GM18951 (cell line): ENCODE results near the gene AFF1.
A peak's percentile ranks its signal among the peaks of the same experiment; 100 is the strongest.
"Not testable (repeated sequence)": the region's sequence is repeated elsewhere in the genome, so short reads cannot be mapped to it uniquely, and the experiment has no call there.

ENCODE experiments used
- POLR2A ChIP-seq: IDR thresholded peaks from 4 replicates; pipeline ENCODE4 v1.6.1; 2011; ENCODE audit warnings: mild to moderate bottlenecking; ENCODE audit not compliant: insufficient read length, insufficient read depth; ENCODE audit errors: extremely low read depth
- in situ Hi-C: fragments of 300-500 bp; cut with MboI; formaldehyde crosslinking; loops from one replicate; pipeline ENCODE4 v1.12.0; 2022; ENCODE audit warnings: low sequenced_read_pairs, mixed read lengths, inconsistent platforms; ENCODE audit not compliant: unreplicated experiment

Gene AFF1

DNA sequence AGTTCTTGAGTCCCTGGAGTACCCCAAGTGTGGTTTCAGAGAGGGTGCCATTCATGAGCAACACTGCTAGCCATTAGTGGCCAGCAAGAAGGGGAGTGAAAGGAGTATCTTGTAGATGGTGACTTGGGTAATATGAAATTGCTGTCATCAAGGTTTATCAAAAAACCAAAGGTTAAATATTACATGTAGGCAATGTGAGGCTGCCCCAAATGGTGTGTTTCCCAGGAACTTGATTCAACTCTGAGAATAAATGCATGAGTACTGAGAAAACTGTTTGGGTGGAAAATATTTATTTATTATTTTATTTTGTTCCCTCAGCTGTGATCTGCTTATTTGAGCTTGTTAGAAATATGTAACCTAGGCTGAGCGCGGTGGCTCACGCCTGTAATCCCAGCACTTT, 55.7 kb downstream of the AFF1 start:
- in situ Hi-C loops, result no loop called here
- TF ChIP-seq POLR2A, result no peak

DNA sequence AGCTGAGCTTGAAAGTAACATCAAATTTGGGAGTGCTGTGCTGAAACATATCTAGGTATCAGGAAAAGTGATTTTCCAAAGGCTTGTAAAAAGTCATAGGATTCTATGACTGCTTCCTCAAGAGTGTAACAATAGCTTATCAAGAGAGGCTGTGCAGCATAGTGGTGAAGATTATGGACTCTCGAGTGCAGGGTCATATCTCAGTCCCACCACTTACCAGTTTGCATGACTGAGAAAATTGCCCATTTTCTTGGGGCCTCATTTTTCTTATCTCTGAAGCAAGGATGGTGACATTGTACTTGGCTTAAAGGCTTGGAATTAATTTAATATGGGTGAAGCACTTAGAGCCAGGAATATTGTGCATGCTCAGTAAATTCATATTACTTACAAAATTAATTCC, 57.2 kb downstream of the AFF1 start:
- in situ Hi-C loops, result no loop called here
- no peak for TF ChIP-seq POLR2A

DNA sequence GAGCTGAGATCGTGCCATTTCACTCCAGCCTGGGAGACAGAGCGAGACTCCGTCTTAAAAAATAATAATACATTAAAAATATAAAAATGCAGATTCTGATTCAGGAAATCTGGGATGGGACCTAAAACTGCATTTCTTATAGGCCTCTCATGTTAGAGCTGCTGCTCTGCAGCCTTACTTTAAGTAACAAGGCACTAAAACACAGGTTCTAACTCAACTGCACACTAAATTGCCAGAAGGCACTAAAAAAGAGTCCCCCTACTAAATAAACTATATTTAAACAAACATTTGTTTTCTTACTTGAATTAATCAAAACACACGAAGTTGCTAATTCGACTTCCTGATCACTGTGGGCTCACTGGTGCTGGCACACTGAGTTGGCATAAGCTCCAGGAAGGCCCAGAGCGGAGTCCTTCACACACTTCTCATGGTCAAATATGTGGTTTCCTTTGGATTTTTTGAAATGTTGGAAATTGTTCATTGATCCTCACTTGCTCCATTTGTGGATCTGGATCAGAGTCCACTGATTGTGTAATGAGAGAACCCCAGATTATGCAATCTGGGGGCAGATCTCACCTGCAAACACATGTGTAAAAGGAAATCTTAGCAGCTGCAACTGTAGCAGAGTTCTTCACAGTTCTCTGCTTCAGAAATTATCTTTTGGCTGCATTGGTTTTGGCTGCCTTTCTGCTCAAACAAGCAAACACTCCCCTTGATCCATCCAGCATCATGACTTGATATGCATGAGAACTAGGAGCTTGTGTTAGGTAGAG, 59.3 kb downstream of the AFF1 start:
- no peak for TF ChIP-seq POLR2A
- in situ Hi-C loops, result no loop called here

DNA sequence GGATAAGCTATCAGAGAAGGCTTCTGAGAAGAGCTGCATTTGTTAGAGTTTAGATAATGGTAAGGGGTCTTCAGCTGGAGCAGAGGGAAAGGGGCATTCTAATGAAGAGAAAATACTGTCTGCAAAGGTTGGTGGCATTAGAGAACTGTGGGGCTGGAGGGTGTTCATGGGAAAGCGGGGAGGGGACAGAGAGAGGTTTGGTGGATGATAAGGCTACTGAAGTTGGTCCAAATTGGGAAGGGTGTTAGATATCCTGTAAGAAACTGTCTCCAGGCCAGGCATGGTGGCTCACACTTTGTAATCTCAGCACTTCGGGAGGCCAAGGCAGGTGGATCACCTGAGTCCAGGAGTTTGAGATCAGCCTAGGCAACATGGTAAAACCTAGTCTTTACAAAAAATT, 59.9 kb downstream of the AFF1 start:
- in situ Hi-C loops, result no loop called here

DNA sequence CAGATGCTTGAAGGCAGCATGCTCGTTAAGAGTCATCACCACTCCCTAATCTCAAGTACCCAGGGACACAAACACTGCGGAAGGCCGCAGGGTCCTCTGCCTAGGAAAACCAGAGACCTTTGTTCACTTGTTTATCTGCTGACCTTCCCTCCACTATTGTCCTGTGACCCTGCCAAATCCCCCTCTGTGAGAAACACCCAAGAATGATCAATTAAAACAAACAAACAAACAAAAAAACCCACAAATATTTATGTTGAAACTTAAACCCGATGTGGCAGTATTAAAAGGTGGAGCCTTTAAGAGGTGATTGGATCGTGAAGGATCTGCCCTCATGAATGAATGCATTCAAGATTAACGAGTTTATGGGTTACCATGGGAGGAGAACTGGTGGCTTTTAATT, 61.7 kb downstream of the AFF1 start:
- in situ Hi-C loops, result not testable (repeated sequence)

More for the DNA sequence above, 59.9 kb downstream of the AFF1 start:
- no peak for TF ChIP-seq POLR2A

DNA sequence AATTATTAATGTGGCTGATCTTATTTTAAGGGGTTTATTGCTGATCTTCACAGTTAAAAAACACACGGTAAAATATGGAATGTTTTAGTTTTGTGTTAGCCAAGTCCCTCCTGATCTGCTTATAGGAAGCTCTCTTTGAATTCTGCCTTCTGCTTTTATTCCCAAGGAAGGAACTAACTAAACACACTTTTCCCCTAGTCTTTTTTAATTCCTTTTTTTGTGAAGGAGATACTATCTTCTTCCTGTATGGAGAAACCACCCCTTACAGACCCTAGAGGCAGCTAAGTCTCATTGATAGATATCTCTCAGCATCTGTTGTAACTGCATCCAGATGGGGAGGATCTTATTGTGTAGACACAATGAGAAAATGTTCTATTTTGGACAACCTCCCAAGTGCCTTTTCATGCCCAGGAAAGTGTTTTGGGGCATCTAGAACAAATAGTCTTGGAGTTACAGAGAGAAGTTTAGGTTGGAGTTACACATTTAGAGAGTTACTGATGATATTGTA, 64.4 kb downstream of the AFF1 start:
- TF ChIP-seq POLR2A, result no peak

DNA sequence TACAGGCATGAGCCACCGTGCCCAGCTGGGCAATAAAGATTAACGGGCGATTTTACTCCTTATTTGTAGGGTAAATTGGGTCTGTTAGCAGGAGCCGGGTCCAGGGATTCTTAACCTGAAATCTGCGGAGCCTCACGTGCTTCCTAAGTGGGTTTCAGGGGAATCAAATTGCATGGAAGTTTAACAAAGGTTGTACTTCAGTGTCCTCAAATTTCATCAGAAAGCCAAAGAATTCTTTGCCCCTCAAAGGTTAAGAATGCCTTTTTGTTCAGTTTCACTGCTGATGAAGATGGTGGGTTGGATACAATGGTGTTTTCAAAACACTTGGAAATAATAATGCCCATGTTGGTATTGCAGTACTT, 67.9 kb downstream of the AFF1 start:
- TF ChIP-seq POLR2A, result no peak
- in situ Hi-C loops, result no loop called here

More for the DNA sequence above, 64.4 kb downstream of the AFF1 start:
- in situ Hi-C loops, result no loop called here

DNA sequence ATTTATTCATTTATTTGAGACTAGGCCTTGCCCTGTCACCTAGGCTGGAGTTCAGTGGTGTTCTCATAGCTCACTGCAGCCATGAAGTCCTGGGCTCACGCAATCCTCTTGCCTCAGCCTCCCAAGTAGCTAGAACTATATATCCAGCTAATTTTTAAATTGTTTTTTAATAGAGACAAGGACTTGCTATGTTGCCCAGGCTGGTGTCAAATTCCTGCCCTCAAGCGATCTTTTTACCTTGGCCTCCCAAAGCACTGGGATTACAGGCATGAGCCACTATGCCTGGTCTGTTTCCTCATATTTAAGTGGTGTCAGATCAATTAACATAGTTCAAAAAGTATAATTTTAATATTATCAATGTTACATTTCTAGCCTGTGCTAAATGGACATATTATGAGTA, 68.5 kb downstream of the AFF1 start:
- in situ Hi-C loops, result no loop called here
- no peak for TF ChIP-seq POLR2A

DNA sequence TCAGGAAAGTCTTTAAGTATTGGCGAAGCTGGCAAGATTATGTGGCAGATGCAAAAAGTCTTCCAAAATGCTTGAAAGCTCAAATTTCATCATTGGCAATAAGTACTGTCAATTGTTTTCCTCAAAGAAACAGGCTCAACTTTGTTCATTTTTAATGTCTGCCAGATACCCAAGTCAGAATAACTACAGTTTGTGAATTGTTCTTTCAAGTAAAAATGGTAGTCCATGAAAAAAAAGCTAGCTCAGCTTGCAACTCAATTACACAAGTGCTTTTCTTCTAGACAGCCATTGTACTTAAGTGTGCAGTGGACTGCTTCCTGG, 70.5 kb downstream of the AFF1 start:
- in situ Hi-C loops, result loop anchor here (5.0 kb wide), 1 partner anchor 68 kb away; the partner anchor contains the start of gene AFF1
- no peak for TF ChIP-seq POLR2A

DNA sequence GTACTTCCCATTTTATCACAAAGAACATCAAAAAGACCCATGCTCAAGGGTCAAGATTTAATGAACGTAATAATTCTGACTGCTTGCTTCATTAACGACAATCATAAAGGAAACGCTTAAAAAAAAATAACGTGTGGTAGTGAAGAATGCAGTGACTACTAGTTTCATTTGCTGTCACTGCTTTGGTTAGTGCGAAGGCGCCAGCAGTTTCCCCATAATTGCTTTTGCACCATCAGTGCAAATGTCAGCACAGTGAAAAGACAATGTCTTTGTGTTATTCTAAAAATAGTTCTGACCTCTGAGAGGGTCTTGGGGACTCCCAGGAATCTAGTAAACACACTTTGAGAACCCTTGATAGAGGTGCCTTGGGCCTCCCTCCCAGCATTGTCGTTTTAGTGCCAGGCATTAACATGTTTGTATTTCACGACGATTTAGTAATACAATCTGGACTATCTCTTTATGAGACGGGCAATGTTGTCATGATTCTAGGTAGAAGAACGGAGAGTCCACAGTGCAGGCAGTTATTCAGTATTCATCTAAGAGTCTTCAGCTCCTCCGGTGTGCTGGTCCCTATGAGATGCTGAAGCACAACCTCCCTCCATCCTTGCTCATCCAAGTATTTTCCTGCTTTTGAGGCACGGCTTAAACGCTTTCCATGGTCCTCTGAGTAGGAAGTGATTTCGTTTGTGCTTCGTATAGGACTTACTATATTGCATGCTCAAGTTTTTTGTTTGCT, 71.0 kb downstream of the AFF1 start:
- in situ Hi-C loops, result loop anchor here (5.0 kb wide), 1 partner anchor 69 kb away; the partner anchor contains the start of gene AFF1
- no peak for TF ChIP-seq POLR2A

DNA sequence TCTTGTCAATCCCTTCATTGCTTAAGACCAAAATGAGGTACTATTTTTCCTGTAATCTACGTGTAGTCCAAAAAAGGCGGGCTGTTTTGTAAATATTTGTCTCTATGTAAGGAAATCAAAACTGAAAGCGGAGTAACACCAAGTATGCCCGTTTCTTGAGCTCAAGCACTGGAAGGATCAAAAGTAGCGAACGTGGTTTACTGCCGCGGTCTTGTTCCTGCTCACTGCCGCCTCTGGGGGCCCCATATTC, 71.5 kb downstream of the AFF1 start:
- in situ Hi-C loops, result loop anchor here (5.0 kb wide), 1 partner anchor 69 kb away; the partner anchor contains the start of gene AFF1
- TF ChIP-seq POLR2A, result no peak

DNA sequence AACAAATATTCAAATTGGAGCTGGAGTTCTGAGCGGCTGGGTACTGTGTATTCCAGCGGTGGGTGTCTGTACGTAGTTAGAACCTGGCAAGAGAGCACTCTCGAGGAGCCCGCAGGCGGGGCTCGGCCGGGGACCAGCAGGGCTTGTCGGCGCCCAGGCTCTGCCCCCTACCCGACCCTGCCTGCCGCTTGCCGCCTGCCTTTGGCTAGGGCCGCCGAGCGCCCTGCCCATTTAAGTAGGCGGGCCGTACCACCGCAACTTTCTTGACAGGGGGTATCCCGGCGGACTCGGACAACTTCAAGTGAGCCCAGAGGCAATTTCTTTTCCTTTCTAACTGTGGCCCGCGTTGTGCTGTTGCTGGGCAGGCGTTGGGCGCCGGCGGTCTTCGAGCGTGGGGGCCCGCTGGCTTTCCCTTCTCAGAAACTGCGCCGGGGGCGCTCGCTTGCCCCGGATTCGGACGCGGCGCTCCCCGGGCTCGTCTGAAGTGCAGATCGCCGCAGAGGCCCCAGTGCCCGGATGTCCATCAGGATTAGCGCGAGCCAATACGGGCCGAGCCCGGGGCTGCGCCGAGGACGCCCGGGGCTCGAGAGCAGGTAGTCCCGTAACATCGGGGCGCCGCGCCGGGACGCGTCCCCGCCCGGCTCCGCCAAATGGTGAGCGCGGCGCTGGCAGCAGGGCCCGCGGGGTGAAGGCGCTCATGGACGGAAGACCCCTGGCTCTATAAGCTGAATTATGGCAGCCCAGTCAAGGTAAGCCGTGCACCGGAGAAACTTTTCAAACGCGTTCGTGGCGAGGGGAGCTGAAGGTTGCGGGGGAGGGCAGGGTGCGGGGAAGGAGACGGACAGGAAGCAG, 72.1 kb downstream of the AFF1 start:
- TF ChIP-seq POLR2A, result peak; percentile 100
- in situ Hi-C loops, result loop anchor here (5.0 kb wide), 1 partner anchor 70 kb away; the partner anchor contains the start of gene AFF1
